HuH-7 (cell line): Measurements from ENCODE around the gene TRIM28.
A peak's percentile ranks its signal among the peaks of the same experiment; 100 is the strongest.
"Not testable (repeated sequence)": the region's sequence is repeated elsewhere in the genome, so short reads cannot be mapped to it uniquely, and the experiment has no call there.

ENCODE experiments used
- DNase-seq: peaks from one replicate; pipeline ENCODE4 v3.0.0; 2011; ENCODE audit warnings: low spot score

Gene TRIM28

DNA sequence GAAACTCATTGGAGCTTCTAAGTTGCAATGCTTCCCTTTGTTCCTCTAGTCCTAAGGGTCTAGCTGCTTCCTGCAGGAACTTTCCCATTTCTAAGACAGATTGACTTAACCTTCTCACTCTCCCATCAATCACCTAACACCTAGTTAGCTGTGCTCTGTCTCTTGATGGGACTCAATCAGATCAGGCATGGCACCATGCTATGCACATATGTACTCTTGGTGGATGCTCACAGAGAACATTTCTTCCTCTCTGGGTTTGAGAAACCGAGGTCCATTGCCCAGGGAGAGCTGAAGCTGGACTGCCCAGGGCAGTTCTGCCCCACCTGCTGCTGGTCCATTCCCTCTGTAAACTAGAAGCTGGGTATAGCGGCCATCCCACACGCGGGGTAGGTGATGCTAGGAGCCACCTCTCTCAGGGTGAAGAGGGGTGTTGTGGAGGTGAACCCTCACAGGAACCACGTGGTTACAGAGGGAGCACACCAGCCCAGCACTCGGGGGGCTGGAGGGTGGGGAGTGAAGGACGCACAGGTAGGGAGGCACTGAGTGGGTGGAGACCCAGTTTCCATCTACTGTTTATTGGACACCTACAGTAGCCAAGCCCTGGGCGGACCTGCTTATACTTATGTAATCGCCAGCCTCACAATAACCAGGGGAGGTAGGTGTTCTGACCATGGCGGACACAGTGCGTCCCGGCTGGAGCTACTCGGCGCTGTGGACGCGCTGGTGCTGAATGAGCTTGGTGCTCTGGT, 17.7 kb downstream of the TRIM28 start:
- no peak for DNase-seq

DNA sequence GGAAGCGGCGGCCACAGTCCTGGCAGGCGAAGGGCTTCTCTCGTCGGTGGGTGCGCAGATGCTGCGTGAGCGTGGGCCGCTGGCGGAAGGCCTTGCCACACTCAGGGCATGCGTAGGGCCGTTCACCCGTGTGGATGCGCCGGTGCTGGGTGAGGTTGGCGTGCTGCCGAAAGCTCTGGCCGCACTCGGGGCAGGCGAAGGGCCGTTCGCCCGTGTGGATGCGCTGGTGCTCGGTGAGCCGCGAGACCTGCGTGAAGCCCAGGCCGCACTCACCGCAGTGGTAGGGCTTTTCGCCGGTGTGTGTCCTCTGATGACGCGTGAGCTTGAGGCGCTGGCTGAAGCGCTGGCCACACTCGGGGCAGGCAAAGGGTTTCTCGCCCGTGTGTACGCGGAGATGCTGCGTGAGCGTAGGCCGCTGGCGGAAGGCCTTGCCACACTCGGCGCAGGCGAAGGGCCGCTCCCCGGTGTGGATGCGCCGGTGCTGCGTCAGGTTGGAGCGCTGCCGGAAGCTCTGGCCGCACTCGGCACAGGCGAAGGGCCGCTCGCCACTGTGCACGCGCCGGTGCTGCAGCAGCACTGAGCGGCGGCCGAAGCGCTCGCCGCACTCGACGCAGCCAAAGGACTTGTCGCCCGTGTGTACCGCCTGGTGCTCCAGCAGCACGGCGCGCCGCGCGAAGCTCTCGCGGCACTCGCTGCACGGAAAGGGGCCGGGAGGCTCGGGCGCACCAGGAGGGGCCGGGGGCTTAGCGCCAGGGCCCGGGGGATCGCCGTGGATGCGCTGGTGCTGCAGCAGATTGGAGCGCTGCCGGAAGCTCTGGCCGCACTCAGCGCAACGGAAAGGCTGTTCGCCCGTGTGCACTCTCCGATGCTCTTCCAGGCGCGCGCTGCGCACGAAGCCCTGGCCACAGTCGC, 18.5 kb downstream of the TRIM28 start:
- no peak for DNase-seq

DNA sequence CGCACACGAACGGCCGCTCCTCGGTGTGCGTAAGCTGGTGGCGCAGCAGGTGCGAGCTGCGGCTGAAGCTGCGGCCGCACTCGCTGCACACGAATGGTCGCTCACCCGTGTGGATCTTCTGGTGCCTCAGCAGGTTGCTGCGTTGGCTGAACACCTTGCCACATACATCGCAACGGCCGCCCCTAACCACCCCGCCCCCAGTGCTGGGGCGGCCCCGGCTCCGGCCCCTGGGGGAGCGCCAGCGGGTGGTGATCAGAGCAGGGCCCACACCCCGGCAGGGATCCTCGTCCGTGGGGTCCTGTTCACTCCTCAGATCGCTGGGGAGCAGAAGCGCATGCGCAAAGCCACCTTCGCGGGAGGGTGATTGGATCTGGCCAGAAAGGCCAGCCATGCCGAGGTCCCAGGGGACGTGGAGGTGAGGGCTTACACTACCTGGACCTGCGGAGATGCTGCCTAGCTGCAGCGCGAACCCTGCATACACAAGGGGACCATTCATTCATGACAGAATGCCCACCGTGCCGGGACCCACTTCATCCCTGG, 19.2 kb downstream of the TRIM28 start:
- DNase-seq: no peak

DNA sequence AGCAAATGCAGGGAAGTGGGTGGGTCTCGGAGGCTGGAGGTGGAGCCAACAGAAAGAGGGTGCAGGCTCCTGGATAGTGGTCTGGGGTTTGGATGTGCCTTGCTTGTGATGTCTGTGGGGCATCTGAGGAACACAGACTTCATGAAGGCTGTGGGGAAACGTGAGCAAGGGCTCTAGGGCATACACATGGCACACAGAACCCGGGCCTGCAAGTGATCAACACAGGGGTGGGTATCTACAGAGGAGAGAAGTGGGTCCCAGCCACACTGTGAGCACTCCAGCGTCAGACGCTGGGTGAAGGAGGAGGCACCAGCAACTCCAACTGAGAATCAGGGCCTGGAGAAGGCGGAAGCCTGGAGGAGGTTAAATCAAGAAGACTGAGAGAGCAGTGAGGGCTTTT, 20.0 kb downstream of the TRIM28 start:
- no peak for DNase-seq

DNA sequence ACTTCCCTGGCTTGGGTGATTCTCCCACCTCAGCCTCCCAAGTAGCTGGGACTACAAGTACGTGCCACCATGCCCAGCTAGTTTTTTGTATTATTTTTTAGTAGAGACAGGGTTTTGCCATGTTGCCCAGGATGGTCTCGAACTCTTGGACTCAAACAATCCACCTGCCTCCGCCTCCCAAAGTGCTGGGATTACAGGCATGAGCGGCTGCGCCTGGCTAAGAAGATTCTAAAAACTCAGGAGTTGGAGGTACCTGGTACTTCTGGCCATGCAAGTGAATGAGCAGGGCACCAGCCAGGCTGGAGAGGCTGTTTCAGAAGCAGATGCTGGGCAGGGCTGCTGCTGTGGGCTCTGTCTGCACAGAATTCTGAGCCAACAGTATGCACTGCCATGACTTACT, 23.1 kb downstream of the TRIM28 start:
- no peak for DNase-seq

DNA sequence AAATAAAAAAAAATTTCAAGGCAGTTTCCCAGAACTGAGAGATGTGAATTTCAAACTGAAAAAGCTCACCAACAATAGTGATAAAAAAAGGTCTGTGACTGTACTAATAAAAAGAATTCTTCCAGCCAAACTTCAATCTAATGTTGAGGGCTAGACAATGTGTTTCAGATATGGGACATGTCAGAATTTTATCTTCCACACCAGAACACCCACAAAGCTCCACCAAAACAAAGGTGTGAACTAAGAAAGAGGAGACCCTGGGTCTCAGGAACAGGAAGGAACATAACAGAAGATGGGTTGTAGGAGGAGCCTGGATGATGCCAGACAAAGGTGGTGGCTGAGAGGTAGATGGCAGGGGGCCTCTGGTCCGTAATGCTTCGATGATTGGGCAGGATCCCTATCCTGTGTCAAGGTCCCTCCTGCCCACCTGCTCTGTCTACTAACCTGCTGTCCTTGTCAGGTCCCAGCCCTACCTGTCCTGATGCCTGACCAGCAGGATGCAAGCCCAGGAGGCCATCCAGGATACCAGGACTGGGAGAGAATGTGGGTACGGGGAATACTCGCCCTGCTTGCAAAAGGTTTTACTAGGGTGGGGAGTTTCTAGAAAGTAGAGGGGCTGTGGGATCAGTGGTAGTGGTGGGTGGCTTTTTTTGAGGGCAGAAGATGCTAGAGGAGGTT, 24.7 kb downstream of the TRIM28 start:
- DNase-seq: no peak

DNA sequence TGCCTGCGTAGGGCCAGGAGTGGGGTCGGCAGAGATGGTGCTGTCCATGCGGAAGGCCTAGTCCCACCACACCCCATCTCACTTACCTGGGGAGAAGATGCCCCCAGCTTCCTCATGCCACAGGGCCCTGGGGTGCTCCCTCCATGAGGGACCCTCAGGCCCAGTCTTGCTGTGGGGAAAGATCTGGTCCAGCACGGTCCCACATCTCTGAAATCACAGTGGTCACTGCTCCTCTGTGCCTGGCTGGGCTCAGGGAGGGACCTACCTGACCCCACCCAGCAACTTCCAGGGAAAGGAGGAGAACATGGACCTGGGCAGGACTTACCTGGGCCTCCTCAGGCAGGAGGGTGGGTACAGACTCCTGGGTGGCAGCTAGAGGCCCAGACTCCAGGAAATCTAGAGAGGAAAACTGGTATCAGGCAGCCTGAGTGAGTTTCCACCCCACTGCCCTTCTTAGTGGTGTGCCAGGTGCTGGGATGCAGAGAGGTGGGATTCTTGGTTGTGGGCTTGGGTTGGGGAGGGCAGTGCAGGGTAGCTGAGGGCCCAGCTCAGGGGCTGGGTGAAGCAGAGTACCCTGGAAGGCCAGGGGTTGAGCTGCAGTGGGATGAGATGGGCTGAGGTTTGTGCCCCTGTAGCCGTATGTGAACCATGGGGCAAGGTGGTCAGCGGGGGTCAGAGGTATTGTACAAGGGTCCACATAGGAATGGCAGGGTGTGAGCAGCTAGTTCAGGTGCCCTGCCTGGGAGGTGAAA, 25.5 kb downstream of the TRIM28 start:
- DNase-seq: no peak

DNA sequence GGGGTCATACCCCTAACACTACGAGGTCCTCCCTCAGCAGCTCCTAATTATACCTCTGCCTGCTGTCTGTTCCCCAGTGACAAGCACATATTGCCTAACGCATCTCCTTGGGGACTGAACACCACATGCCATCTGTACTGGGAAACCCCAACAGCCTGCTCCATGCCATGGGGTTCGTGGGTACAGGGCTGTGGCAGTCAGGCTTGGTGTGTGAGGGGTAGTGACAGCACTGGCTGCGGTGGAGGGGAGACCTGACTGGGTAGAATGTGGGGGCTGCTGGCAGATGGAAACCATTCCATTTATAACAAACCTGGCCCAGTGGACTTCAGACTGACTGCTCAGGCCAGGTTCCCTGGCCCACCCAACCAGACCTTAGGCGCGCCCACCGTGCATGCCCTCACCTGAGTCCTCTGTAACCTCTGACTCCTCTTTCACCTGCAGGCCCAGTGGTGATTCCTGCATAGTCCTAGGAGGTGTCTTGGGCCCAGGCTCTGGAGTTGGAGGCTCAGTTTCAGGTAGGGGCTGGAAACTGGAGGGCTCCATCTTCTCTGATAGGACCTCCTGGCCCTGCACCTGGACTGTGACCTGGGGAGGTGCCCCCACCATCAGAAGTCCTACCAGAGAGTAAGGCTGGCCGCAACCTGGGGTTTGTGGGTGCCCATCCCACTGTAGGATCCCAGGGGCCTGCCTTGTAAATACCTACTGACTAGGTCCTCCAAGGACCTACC, 26.2 kb downstream of the TRIM28 start:
- no peak for DNase-seq

DNA sequence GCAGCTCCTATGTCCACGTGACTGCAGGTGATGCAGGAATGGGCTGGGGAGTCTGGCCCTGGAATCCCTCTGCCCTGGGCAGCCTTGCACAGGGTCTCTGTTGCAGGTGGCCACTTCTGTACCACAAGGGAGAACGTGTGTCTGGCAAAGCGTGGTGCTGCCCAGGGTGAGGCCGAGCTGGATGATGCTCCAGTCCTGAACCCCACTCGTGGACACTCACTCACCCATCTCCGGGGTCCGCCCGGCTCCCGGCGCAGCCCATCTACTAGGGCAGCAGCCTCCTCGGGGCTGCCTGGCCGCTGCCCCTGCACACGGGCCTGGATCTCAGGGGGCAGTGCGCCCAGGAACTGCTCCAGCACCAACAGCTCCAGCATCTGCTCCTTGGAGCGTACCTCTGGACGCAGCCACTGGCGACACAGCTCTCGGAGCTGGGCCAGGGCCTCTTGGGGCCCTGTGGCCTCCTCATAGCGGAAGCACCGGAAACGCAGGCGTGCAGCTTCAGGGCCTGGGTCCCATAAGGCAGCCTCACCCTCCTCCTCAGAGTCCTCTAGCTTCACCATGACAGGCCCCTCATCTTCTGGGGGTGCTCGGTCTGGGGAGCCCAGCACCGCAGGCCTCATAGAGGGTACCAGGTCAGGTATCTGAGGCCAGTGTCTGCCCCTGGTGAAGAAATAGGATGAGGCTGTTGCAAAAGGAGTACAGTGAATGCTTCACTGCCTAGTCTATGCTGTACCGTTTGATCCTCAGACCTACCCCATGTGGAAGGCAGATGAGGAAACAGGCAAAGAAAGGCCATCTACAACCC, 27.1 kb downstream of the TRIM28 start:
- no peak for DNase-seq

DNA sequence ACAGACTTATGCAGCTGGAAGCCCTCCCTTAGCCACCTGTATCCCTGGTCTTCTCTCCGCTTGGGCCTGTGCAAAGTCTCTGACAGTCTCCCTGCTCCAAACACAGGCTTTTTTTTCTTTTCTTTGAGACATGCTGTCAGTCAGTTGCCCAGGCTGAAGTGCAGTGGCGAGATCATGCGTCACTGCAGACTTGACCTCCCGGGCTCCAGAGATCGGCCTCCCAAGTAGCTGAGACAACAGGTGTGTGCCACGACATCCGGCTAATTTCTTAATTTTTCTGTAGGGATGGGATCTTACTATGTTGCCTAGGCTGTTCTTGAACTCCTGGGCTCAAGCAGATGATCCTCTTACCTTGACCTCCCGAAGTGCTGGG, 27.7 kb downstream of the TRIM28 start:
- DNase-seq: no peak

DNA sequence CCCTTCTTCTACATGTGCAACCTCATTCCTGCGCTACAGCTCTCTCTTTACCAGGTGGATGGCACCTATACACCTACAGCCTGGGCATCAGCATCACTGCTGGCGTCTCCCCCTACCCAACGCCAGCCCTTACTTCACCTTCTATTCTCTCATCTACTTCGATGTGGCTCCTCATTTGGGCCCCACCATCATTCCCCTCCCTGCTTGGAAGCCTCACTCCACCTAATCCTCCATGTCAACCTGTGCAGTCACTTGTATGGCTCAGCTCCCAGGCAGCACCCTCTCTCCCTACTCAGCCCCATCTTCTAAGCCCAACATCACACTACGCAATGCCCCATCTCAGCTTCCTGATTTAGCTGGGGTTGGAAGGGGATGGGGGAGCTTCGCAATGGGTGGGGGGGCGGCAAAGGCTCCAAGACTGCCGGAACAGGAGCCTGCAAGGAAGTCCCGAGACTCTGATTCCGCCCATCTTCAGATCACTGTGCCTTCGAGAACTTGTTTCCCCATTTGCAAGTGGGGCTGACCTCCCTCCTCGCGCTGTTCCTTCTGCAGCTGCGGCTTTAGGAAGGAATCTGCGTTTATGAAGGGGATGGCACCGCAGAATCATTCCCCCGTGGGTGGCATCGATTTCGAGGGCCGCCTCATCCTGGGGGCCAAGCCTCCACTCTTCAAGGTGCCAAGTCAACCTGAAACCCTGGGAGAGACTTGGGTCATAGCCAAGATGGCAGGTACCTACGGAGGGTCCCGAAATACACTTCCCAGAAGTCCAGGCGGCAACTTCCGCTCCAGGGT, 28.4 kb downstream of the TRIM28 start:
- no peak for DNase-seq

DNA sequence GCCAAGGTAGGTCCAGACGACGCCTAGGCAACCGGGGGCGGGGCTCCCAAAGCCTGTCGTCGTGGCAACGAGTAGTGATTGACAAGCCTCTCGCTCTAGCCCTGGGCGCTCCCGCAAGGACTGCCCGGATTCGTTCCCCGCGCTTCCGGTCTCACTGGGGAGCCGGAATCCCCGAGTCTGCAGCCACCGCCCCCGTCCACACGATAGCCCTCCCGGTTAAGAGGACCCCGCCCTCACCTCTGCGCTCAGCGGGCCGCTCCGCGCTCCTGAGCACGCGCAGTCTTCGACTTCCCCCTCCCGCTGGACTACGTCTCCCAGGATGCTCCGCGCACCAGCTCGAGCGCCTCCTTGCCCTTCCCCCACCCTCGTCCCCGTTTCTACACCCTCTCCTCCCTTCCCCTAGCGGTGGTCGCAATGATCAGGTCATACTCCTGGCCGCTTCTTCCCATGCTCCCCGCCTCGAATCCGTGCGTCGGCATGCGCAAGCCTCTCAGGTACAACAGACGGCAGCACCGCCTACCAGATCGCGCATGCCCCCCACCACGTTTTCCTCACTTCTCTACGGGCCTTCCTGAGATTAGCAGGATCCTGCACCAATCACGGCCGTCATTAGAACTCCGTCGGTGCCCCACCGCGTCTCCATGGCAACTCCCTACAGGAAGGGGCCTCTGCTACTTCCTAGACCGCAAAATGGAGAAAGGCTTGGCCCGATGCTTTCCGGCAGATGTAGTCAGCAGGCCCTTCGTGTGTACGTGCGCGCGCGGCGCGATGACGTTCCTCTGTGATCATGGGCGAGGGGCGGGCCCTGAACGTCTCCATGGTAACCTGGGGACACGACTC, 29.2 kb downstream of the TRIM28 start, which contains the start of gene MZF1:
TSS of gene MZF1 (minus strand) at position 518 of the 840 bp plus-strand sequence. CDS start 1,946 bp downstream, outside the sequence.
- DNase-seq: peak; percentile 93

DNA sequence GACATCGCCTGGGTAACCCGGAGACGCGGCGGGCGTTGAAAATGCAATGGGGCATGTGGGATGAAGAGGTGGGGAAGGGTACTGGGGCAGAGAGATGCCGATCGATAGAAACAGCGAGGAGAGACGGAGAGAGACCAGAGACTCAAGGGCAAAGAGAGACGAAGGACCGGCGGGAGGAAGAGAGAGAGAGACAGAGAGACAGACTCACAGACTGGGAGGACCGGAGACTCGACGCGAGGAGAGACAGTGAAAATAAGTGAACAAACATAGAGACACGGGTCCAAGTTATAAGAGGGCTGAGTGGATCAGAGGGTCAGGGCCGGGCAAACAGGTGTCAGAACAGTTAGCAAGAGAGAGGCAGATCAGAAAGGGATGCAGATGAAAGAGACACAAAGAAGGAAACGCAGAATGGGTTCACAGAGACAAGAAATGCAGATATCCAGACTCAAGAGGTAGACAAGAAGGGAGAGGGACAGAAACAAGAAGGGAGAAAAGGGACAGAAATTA, 29.8 kb downstream of the TRIM28 start:
- no peak for DNase-seq

DNA sequence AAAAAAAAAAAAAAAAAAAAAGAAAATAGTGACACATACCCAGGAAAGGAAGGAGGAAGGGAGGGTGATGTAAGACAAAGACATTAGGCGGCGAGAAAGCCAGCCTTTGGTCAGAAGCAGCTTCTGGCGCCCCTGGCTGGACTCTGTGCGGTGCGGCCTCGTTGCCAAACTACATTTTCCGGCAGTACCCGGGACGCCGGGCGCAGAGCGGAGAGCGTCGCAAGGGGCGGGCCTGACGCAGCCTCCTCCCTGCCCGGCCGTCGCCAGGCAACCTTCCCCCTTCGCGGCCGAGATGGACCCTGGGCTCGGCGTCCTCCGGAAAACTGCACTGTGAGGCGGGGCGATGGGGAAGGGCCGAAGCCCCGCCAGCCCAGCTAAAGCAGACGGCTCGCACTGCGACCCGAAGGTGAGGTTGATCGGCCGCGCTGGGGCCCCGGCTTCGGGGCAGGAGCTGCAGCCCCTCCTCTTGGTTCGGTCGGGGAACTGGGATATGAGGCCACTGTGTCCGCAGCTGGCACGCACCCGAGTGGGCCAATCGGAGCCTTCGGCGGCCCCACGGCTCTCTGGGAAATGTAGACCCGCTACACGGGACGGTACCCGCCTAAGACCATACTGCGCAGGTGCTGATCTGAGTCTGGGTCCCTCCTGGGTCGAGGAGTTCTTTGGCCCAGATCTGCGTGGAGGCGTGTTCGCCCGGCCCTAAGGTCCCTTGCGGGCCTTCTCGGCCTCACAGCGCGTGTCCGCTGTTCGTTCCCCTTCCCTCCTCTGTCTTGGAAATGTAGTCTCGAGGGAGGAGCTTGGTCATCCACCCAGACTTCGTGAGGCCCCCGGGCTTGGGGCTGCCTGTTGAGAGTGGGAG, 31.5 kb downstream of the TRIM28 start:
- peak; percentile 83 for DNase-seq

DNA sequence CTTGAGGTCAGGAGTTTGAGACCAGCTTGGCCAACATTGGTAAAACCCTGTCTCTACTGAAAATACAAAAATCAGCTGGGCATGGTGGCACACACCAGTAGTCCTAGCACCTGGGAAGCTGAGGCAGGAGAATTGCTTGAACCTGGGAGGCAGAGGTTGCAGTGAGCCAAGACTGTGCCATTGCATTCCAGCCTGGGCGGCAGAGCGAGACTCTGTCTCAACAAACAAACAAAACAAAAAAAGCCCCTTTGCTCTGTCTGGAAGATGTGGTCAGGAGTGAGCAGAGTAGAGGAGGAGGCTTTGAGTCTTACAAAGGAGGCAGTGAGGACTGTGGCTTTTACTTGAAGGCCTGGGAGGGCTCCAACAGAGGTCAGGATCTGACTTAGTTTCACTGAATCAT, 33.7 kb downstream of the TRIM28 start:
- not testable (repeated sequence) for DNase-seq

DNA sequence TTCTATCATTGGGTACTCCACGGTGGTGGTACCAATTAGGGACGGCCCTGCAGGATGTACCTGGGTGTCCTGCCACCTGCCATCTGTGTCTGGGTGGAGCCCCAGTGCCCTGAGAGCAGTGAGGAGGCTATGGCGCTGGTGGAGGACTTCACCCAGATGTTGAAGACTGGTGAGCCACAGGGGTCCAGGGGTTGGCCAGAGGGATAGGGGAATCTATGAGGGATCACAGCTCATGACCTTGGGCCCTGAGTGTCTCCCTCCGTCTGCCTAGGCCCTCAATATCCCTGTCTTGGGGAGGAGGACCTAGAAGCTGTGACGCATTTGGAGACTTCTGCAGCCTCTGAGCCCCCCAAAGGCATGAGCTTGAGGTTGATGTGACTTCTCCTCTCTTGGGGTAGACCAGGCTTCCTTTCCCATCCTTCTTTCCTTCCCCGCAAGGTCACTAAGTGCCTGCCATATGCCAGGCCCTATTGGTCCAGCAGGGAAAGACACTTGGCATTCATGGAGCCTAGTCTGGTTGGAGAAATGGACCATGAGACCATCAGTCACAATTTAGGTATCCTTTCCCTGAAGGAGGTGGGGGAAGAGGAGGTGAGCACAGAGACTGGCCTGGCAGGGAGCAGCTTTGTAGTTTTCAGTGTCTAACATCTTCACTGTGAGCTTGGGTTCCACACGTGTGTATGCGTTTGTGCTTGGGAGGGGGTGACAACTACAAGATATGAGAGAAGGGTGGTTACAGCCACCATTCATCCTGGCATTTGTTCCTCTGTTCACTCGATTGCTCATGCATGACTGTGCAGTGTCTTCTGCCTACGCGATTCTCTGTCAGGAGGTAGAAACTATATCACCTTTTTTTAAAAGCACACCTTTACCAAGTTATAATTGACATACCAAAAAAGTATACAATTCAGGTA, 34.4 kb downstream of the TRIM28 start:
- no peak for DNase-seq
